Upper lobe of right lung (tissue), 1 donor: ENCODE data around the gene TMPRSS5. TPM values are rescaled to one million over a fixed set of nuclear protein-coding genes. Genes with fewer than 3 reads are reported as not detected.

Experiments used
- ATAC-seq: fragments of 200-7000 bp; cut with Tn5 transposase; one replicate; pipeline ENCODE4 v1.9.1; 2020; ENCODE audit warnings: mild to moderate bottlenecking, moderate library complexity
- DNase-seq: peaks from one replicate; pipeline ENCODE4 v3.0.0-alpha.2; 2020
- H3K27ac ChIP-seq: fragments of 200-600 bp; one replicate; pipeline ENCODE4 v1.8.0; 2022
- H3K27me3 ChIP-seq: fragments of 200-600 bp; one replicate; pipeline ENCODE4 v1.8.0; 2022; ENCODE audit warnings: mild to moderate bottlenecking
- H3K36me3 ChIP-seq: fragments of 200-600 bp; one replicate; pipeline ENCODE4 v1.8.0; 2022
- H3K4me1 ChIP-seq: fragments of 200-600 bp; one replicate; pipeline ENCODE4 v1.8.0; 2022
- H3K4me3 ChIP-seq: fragments of 200-600 bp; one replicate; pipeline ENCODE4 v1.8.0; 2022; ENCODE audit warnings: mild to moderate bottlenecking
- H3K9me3 ChIP-seq: fragments of 200-600 bp; one replicate; pipeline ENCODE4 v1.8.0; 2022
- intact Hi-C: fragments of 100-400 bp; cut with DNase I; formaldehyde crosslinking; loops from one replicate; pipeline ENCODE4 v1.11.0; 2022
- total RNA-seq: library from RNA; stranded (reverse); fragmentation: NEBNext Ultra II Directional; extraction: Animal tissue kit (Norgen Biotek cat#: 25700); gene quantifications from one replicate; pipeline ENCODE4 v1.2.1, GENCODE V29; 2021
- TF ChIP-seq, protein P1 (sequence below): fragments of 200-600 bp; IDR thresholded peaks from one replicate; pipeline ENCODE4 v1.8.0; 2022; ENCODE audit warnings: antibody characterized with exemption
- donor health status: DM: no; HTN: yes; CAD: no; lungs with severe emphysema.

Gene TMPRSS5
- total RNA-seq, 1 donor from 2014 or later: 0.69 TPM

DNA sequence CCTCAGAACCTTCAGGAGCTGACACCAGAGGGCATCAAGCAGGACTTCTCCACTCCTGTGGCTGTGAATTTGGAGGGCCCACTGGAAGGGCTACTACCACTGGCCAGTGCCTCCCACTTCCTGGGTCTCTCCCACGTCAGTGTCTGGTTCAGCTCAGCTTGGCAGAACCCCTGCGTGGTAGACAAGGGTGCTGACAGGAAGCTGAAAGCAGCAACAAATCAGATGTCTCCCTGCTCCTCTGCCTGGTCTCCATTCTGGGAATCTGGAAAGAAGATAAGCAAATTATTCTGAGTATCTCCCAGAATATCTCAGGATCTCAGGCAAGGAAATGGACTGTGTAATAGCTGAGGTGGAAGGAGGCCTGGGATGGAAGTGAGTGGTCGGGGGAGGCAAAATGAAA is 61.5 kb downstream of the TMPRSS5 start:
- no peaks in the 10 kb centered on the region for H3K27me3 ChIP-seq
- H3K9me3 ChIP-seq: no peaks in the 10 kb centered on the region
- DNase-seq: no peak
- H3K4me1 ChIP-seq: no peaks in the 10 kb centered on the region
- no peak overlapping the region for H3K4me3 ChIP-seq
- intact Hi-C loops: no loop called here
- TF ChIP-seq, protein P1, sequence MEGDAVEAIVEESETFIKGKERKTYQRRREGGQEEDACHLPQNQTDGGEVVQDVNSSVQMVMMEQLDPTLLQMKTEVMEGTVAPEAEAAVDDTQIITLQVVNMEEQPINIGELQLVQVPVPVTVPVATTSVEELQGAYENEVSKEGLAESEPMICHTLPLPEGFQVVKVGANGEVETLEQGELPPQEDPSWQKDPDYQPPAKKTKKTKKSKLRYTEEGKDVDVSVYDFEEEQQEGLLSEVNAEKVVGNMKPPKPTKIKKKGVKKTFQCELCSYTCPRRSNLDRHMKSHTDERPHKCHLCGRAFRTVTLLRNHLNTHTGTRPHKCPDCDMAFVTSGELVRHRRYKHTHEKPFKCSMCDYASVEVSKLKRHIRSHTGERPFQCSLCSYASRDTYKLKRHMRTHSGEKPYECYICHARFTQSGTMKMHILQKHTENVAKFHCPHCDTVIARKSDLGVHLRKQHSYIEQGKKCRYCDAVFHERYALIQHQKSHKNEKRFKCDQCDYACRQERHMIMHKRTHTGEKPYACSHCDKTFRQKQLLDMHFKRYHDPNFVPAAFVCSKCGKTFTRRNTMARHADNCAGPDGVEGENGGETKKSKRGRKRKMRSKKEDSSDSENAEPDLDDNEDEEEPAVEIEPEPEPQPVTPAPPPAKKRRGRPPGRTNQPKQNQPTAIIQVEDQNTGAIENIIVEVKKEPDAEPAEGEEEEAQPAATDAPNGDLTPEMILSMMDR: no peak
- no peak for ATAC-seq
- no peaks in the 10 kb centered on the region for H3K36me3 ChIP-seq
- no peak overlapping the region for H3K27ac ChIP-seq

DNA sequence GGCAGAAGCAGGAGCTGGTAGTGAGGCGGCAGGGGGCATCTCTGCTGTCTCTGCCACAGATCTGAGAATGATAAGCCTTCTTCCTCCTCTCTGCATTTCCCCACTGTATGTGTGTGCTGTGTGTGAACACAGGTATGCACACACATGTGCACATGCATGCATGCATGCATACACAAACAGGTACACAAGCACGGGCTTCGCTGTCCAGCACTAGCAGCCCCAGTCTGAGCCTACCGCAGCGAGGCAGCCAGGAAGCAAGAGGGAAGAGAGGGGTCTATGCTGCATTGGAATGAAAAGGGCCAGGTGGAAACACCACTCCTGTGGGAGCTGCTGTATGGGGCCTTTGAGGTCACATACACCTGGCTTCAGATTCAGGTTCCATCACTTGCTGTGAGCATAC is 62.4 kb downstream of the TMPRSS5 start:
- Histone ChIP-seq H3K27me3 (no peaks in the 10 kb centered on the region), H3K4me1 (no peaks in the 10 kb centered on the region), H3K27ac (no peak overlapping the region), H3K4me3 (no peak overlapping the region), H3K36me3 (no peaks in the 10 kb centered on the region), H3K9me3 (no peaks in the 10 kb centered on the region)
- intact Hi-C loops: no loop called here
- DNase-seq: no peak
- ATAC-seq: no peak
- TF ChIP-seq, protein P1: no peak

DNA sequence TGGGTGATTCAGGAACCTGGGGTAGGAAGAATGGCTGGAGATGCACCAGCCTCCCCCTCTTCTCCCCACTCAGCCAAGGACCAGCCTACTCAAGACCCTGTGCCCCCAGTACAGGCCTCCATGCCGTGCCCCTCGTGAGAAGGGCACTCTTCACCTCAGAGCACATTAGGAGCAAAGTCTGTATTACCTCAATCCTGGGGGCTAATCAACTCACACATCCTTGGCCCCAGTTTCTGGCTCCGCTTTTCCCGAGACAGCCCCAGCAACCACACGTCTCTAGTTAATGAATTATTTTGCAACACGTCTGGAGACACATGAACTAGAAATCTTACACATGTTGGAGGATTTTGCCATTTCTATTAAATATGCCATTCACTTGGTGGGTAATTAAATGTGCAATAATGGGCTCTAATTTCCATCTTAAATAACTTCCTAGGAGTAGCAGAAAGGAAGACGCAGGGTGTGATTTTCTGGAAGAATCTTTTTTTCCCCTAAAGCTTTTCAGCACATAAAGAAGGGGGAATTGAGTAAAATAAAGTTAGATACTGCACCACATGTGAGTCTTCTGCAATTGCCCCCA is 63.0 kb downstream of the TMPRSS5 start:
- Histone ChIP-seq H3K9me3 (no peaks in the 10 kb centered on the region), H3K36me3 (no peaks in the 10 kb centered on the region), H3K27me3 (no peaks in the 10 kb centered on the region), H3K27ac (no peak overlapping the region), H3K4me1 (no peaks in the 10 kb centered on the region), H3K4me3 (no peak overlapping the region)
- TF ChIP-seq, protein P1: no peak
- no peak for ATAC-seq
- intact Hi-C loops: no loop called here
- DNase-seq: no peak

DNA sequence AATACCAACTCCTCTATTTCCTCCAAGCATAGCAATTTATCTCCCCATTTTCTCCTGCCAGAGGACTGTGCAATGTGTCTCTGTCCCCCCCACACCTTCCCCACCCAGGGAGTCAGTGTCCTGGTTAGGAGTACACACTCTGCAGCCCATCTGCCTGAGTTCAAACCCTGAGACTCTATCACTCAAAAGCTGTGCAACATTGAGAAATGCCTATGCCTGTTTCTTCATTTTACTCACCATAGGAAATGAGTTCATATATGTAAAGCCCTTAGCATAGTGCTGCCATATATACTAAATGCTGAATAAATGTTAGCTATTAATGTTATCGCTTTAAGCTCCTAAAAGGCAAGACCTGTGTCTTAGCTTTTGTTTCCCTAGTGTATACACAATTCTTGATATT is 64.0 kb downstream of the TMPRSS5 start:
- intact Hi-C loops: no loop called here
- no peaks in the 10 kb centered on the region for H3K4me1 ChIP-seq
- no peak overlapping the region for H3K4me3 ChIP-seq
- H3K27me3 ChIP-seq: no peaks in the 10 kb centered on the region
- no peaks in the 10 kb centered on the region for H3K9me3 ChIP-seq
- no peaks in the 10 kb centered on the region for H3K36me3 ChIP-seq
- TF ChIP-seq, protein P1: no peak
- no peak overlapping the region for H3K27ac ChIP-seq
- ATAC-seq: no peak
- no peak for DNase-seq

DNA sequence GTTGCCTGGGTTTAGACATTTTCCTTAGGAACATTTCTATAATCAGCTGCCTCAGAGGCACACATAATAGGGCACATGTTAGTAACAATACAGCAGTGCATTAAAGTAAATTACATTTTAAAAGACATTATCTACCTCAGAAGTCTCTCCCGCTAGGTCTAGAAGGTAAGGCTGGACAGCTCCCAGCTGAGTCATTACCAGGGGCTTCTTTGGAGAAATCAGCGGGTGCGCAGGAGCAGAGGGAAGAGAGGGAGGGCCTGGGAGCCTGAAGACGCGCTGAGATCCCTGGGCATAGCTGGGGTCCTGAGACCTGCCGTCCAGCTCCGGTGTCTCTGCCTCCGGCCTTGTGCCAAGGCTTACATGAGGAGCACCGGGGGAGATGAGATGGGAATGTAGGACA is 67.7 kb downstream of the TMPRSS5 start:
- no peaks in the 10 kb centered on the region for H3K9me3 ChIP-seq
- intact Hi-C loops: no loop called here
- DNase-seq: no peak

More for the DNA sequence above, 67.7 kb downstream of the TMPRSS5 start:
- H3K4me1 ChIP-seq: no peaks in the 10 kb centered on the region
- no peak for ATAC-seq
- TF ChIP-seq, protein P1: no peak
- no peak overlapping the region for H3K4me3 ChIP-seq
- no peaks in the 10 kb centered on the region for H3K27me3 ChIP-seq
- no peaks in the 10 kb centered on the region for H3K36me3 ChIP-seq
- H3K27ac ChIP-seq: no peak overlapping the region
